ENCODE measurements around the gene FYN.

- TF ChIP-seq POLR2A (IDR thresholded peaks at IDR 0.05) (no peak), CTCF (IDR thresholded peaks at IDR 0.05) (no peak)
These were observed 47.7 kb downstream of the FYN start for GRCh38 chr6:111825439-111826086.
